HepG2 (cell line): ENCODE measurements around the gene TTLL1. TPM values are rescaled to one million over a fixed set of nuclear protein-coding genes. Genes with fewer than 3 reads are reported as not detected.

ENCODE experiments used
- ARNTL ChIP-seq: sonication (generic); formaldehyde crosslinking; IDR thresholded peaks from 2 replicates; pipeline ENCODE4 v1.4.0; 2020; ENCODE audit warnings: mild to moderate bottlenecking, missing genetic modification reagents
- GRHL1 ChIP-seq: sonication (generic); formaldehyde crosslinking; conservative IDR thresholded peaks from 2 replicates; pipeline ENCODE4 v1.8.0; 2022; ENCODE audit warnings: missing genetic modification reagents
- HMGA1 ChIP-seq: sonication (generic); formaldehyde crosslinking; conservative IDR thresholded peaks from 2 replicates; pipeline ENCODE4 v1.4.0; 2020; ENCODE audit warnings: missing genetic modification reagents
- ZBTB39 ChIP-seq: sonication (generic); formaldehyde crosslinking; IDR thresholded peaks from 2 replicates; pipeline ENCODE4 v1.5.0; 2020; ENCODE audit warnings: missing genetic modification reagents
- ZNF318 ChIP-seq: sonication (generic); formaldehyde crosslinking; IDR thresholded peaks from 2 replicates; pipeline ENCODE4 v1.4.0; 2020; ENCODE audit warnings: mild to moderate bottlenecking, missing genetic modification reagents
- ZNF644 ChIP-seq: IDR thresholded peaks from 2 replicates; pipeline ENCODE4 v1.6.1; 2016; ENCODE audit warnings: low read depth
- ZNF737 ChIP-seq: sonication (generic); formaldehyde crosslinking; IDR thresholded peaks from 2 replicates; pipeline ENCODE4 v1.5.0; 2020; ENCODE audit warnings: missing genetic modification reagents, mild to moderate bottlenecking, borderline replicate concordance
- polyA plus RNA-seq, 8 experiments: library from polyadenylated mRNA; depleted of rRNA in 3 of 8; stranded (reverse) in 7 of 8; unstranded in 1 of 8; fragments of >200 nt; fragmentation: Illumina TruSeq in 4 of 8; extraction: Trizol in 4 of 8; gene quantifications; 2 replicates each; pipeline versions ENCODE4 v1.2.1 to v1.2.3, GENCODE V29; 2011 to 2016; ENCODE audit warnings: low read depth in 4 of 8, missing spikeins in 1 of 8, mixed read lengths in 1 of 8; ENCODE audit not compliant: insufficient read depth in 1 of 8
- total RNA-seq, 5 experiments: library from RNA; depleted of rRNA; stranded (reverse); fragments of >200 nt; fragmentation: Illumina TruSeq; extraction: Trizol; gene quantifications; 2 replicates each; pipeline ENCODE4 v1.2.3, GENCODE V29; 2016; ENCODE audit warnings: low read depth in 1 of 5
- TF ChIP-seq, protein P1 (sequence below): sonication (generic); formaldehyde crosslinking; IDR thresholded peaks from 2 replicates; pipeline ENCODE4 v1.4.0; 2020; ENCODE audit warnings: missing genetic modification reagents
- TF ChIP-seq, protein P2 (sequence below): sonication (generic); formaldehyde crosslinking; IDR thresholded peaks from 2 replicates; pipeline ENCODE4 v1.5.0; 2020; ENCODE audit warnings: mild to moderate bottlenecking, missing genetic modification reagents

Gene TTLL1
- total and polyA plus RNA-seq, 2 of the 13 experiments (the other 11 are each of a cell fraction or from before 2014, with no cell fraction given): 1.6 to 5.3 TPM

- TF ChIP-seq ZNF318 (CRISPR knock-in tag) (no peak), ZNF737 (CRISPR knock-in tag) (no peak), GRHL1 (no peak), ZNF644 (CRISPR knock-in tag) (peak; percentile 59), ZBTB39 (CRISPR knock-in tag) (no peak), ARNTL (CRISPR knock-in tag) (no peak), HMGA1 (CRISPR knock-in tag) (no peak)
- TF ChIP-seq, protein P1, sequence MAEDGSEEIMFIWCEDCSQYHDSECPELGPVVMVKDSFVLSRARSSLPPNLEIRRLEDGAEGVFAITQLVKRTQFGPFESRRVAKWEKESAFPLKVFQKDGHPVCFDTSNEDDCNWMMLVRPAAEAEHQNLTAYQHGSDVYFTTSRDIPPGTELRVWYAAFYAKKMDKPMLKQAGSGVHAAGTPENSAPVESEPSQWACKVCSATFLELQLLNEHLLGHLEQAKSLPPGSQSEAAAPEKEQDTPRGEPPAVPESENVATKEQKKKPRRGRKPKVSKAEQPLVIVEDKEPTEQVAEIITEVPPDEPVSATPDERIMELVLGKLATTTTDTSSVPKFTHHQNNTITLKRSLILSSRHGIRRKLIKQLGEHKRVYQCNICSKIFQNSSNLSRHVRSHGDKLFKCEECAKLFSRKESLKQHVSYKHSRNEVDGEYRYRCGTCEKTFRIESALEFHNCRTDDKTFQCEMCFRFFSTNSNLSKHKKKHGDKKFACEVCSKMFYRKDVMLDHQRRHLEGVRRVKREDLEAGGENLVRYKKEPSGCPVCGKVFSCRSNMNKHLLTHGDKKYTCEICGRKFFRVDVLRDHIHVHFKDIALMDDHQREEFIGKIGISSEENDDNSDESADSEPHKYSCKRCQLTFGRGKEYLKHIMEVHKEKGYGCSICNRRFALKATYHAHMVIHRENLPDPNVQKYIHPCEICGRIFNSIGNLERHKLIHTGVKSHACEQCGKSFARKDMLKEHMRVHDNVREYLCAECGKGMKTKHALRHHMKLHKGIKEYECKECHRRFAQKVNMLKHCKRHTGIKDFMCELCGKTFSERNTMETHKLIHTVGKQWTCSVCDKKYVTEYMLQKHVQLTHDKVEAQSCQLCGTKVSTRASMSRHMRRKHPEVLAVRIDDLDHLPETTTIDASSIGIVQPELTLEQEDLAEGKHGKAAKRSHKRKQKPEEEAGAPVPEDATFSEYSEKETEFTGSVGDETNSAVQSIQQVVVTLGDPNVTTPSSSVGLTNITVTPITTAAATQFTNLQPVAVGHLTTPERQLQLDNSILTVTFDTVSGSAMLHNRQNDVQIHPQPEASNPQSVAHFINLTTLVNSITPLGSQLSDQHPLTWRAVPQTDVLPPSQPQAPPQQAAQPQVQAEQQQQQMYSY: no peak
- TF ChIP-seq, protein P2, sequence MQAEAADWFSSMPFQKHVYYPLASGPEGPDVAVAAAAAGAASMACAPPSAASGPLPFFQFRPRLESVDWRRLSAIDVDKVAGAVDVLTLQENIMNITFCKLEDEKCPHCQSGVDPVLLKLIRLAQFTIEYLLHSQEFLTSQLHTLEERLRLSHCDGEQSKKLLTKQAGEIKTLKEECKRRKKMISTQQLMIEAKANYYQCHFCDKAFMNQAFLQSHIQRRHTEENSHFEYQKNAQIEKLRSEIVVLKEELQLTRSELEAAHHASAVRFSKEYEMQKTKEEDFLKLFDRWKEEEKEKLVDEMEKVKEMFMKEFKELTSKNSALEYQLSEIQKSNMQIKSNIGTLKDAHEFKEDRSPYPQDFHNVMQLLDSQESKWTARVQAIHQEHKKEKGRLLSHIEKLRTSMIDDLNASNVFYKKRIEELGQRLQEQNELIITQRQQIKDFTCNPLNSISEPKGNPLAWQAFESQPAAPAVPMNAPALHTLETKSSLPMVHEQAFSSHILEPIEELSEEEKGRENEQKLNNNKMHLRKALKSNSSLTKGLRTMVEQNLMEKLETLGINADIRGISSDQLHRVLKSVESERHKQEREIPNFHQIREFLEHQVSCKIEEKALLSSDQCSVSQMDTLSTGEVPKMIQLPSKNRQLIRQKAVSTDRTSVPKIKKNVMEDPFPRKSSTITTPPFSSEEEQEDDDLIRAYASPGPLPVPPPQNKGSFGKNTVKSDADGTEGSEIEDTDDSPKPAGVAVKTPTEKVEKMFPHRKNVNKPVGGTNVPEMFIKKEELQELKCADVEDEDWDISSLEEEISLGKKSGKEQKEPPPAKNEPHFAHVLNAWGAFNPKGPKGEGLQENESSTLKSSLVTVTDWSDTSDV: no peak
Observed at GRCh38 chr22:42994917-42995562, 94.2 kb downstream of the TTLL1 start (continued).
